CD14-positive monocyte (primary cell): ENCODE results near the gene TPX2. TPM values are rescaled to one million over a fixed set of nuclear protein-coding genes. Genes with fewer than 3 reads are reported as not detected.

Experiments used
- DNase-seq, 3 donors: peaks; one replicate each; pipeline ENCODE4 v3.0.0-alpha.2; 2011 to 2022
- H2AFZ ChIP-seq: 2 replicates; pipeline ENCODE4 v1.6.0; 2012; ENCODE audit warnings: mild to moderate bottlenecking, low read depth, low read length, inconsistent platforms; ENCODE audit not compliant: insufficient read depth, poor library complexity, severe bottlenecking
- H3K27ac ChIP-seq, 2 donors: 1 replicate in 1 of 2; 2 replicates in 1 of 2; pipeline ENCODE4 v1.5.1; 2012 to 2013; ENCODE audit warnings: low read length in 2 of 2, control low read depth in 1 of 2, inconsistent platforms in 1 of 2, low read depth in 1 of 2, mild to moderate bottlenecking in 1 of 2
- H3K27me3 ChIP-seq, 2 donors: one replicate each; pipeline versions ENCODE4 v1.6.0 to v1.6.1; 2011 to 2013; ENCODE audit warnings: low read length in 2 of 2; ENCODE audit not compliant: control insufficient read depth in 2 of 2, insufficient read depth in 2 of 2
- H3K36me3 ChIP-seq, 2 donors: replicated peaks in 1 of 2; 1 replicate in 1 of 2; 2 replicates in 1 of 2; pipeline versions ENCODE4 v1.5.1 to v1.6.1; 2012 to 2013; ENCODE audit warnings: low read length in 2 of 2, control low read depth in 1 of 2, inconsistent platforms in 1 of 2, mild to moderate bottlenecking in 1 of 2; ENCODE audit not compliant: insufficient read depth in 2 of 2, control insufficient read depth in 1 of 2
- H3K4me1 ChIP-seq, 2 donors: 1 replicate in 1 of 2; 2 replicates in 1 of 2; pipeline versions ENCODE4 v1.5.1 to v1.6.1; 2012 to 2013; ENCODE audit warnings: low read length in 2 of 2, control low read depth in 1 of 2, inconsistent platforms in 1 of 2, mild to moderate bottlenecking in 1 of 2, moderate library complexity in 1 of 2; ENCODE audit not compliant: insufficient read depth in 2 of 2, control insufficient read depth in 1 of 2
- H3K4me2 ChIP-seq: replicated peaks from 2 replicates; pipeline ENCODE3; 2012; ENCODE audit warnings: low read length, moderate library complexity, mild to moderate bottlenecking; ENCODE audit not compliant: poor library complexity, severe bottlenecking; ENCODE audit errors: extremely low read depth
- H3K4me3 ChIP-seq, 3 experiments: fragments of 200-600 bp in 1 of 3; sonication (generic) in 1 of 3; replicated peaks in 1 of 3; 1 replicate in 2 of 3; 2 replicates in 1 of 3; pipeline ENCODE4 v1.5.1; 2011 to 2013; ENCODE audit warnings: low read length in 3 of 3, mild to moderate bottlenecking in 3 of 3, control low read depth in 2 of 3, low read depth in 2 of 3, inconsistent platforms in 1 of 3, moderate library complexity in 1 of 3
- H3K79me2 ChIP-seq: 2 replicates; pipeline ENCODE4 v1.6.0; 2012; ENCODE audit warnings: mild to moderate bottlenecking, control low read depth, inconsistent platforms, low read length, moderate library complexity; ENCODE audit not compliant: insufficient read depth
- H3K9ac ChIP-seq: 2 replicates; pipeline ENCODE4 v1.6.0; 2017; ENCODE audit warnings: low read length, mild to moderate bottlenecking; ENCODE audit not compliant: insufficient read depth, poor library complexity, severe bottlenecking
- H3K9me3 ChIP-seq, 2 donors: replicated peaks in 1 of 2; 1 replicate in 1 of 2; 2 replicates in 1 of 2; pipeline versions ENCODE4 v1.5.1 to v1.6.1; 2012 to 2013; ENCODE audit warnings: low read length in 2 of 2, control low read depth in 1 of 2; ENCODE audit not compliant: control insufficient read depth in 1 of 2, insufficient read depth in 1 of 2
- H4K20me1 ChIP-seq: 2 replicates; pipeline ENCODE4 v1.6.0; 2012; ENCODE audit warnings: mild to moderate bottlenecking, low read length, control low read depth, moderate library complexity; ENCODE audit not compliant: insufficient read depth
- H3K27ac Mint-ChIP-seq, 7 donors: one replicate each; pipeline ENCODE4 v1.8.0; 2020; ENCODE audit warnings: mild to moderate bottlenecking in 7 of 7, mixed read lengths in 7 of 7, moderate library complexity in 6 of 7, inconsistent platforms in 2 of 7
- H3K27me3 Mint-ChIP-seq, 3 donors: one replicate each; pipeline ENCODE4 v1.8.0; 2021 to 2022; ENCODE audit warnings: low read depth in 3 of 3, mild to moderate bottlenecking in 3 of 3, mixed read lengths in 3 of 3, moderate library complexity in 3 of 3, inconsistent platforms in 1 of 3
- H3K36me3 Mint-ChIP-seq, 2 donors: one replicate each; pipeline ENCODE4 v1.8.0; 2020; ENCODE audit warnings: mixed read lengths in 2 of 2, inconsistent platforms in 1 of 2, mild to moderate bottlenecking in 1 of 2
- H3K4me1 Mint-ChIP-seq: one replicate; pipeline ENCODE4 v1.8.0; 2020; ENCODE audit warnings: mild to moderate bottlenecking, mixed read lengths
- H3K4me3 Mint-ChIP-seq, 2 donors: one replicate each; pipeline ENCODE4 v1.8.0; 2020; ENCODE audit warnings: mild to moderate bottlenecking in 2 of 2, mixed read lengths in 2 of 2, moderate library complexity in 1 of 2
- H3K9me3 Mint-ChIP-seq, 7 donors: one replicate each; pipeline ENCODE4 v1.8.0; 2020 to 2022; ENCODE audit warnings: mixed read lengths in 7 of 7, mild to moderate bottlenecking in 6 of 7, moderate library complexity in 6 of 7, inconsistent platforms in 2 of 7
- CTCF ChIP-seq: fragments of 200-600 bp; IDR thresholded peaks from one replicate; pipeline ENCODE4 v1.8.0; 2022; ENCODE audit warnings: antibody characterized with exemption, mild to moderate bottlenecking
- WGBS: methylation state at CpG from one replicate; pipeline ENCODE4 v1.1.5; 2013; ENCODE audit warnings: missing lambda C conversion rate; ENCODE audit not compliant: insufficient coverage; 5-methylcytosine and 5-hydroxymethylcytosine counted together
- intact Hi-C, 2 donors: fragments of 100-400 bp; cut with micrococcal nuclease; formaldehyde crosslinking; loops; one replicate each; pipeline versions ENCODE4 v1.15.0 to v1.15.1; 2023
- polyA plus RNA-seq, 3 donors: library from polyadenylated mRNA; depleted of rRNA in 1 of 3; unstranded in 2 of 3; stranded (reverse) in 1 of 3; fragments of 300-500 nt in 2 of 3; fragments of >200 nt in 1 of 3; fragmentation: Illumina TruSeq in 2 of 3; gene quantifications; 1 replicate in 2 of 3; 2 replicates in 1 of 3; pipeline ENCODE4 v1.2.3, GENCODE V29; 2012 to 2021

TPX2 gene
- polyA plus RNA-seq, 3 donors, result 0.06 TPM; not detected in 2

DNA sequence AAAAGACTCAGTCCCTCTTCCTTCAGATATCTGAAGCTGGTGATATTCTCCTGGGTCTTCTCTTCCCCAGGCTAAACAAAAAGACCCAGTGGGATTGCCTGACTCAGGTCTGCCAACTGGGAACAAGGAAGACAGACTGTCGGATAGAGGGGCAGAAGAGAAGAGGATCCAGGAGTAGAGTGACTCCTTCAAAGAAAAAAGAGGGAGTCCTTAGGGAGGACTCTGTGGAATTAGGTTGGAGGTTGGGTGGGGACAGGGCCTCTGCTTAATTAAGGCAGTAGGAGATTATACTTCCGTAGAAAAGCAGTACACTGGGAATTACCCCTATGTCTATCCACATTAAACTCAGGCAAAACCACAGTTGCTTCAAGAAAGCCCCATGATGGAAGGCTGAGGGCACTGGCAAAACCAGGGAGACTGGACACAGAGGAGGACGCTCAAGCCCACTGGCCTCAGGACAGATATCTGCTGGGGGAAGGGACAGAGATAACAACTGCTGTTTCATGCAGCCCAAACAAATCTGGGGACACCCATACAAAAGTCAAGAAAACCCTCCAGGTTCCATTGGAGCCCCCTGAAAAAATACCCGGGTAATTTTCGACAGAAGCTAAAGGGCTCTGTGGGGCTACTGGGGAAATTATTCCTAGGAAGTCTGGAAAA is 22.1 kb upstream of the TPX2 start:
- H3K27ac ChIP-seq, result no peak overlapping the region
- Mint-ChIP-seq H3K27me3 (peaks cover 0 to 3% (median 3%) of the 10 kb centered on the region in 3 donors), H3K4me3 (no peak overlapping the region), H3K36me3 (peaks cover 82 to 88% of the 10 kb centered on the region in 2 donors), H3K27ac (peak overlapping the region in 3 of 7 donors; percentile 9 to 42 (median 12)), H3K4me1 (peaks cover 65% of the 10 kb centered on the region), H3K9me3 (no peaks in the 10 kb centered on the region)
- intact Hi-C loops, result loop anchor here in 1 of 2 donors (10.0 kb wide), 1 partner anchor 192 kb away; no protein-coding TSS in a partner anchor
- H2AFZ ChIP-seq, result no peak overlapping the region
- TF ChIP-seq CTCF, result no peak
- H3K4me3 ChIP-seq, result no peak overlapping the region
- H3K36me3 ChIP-seq, result peaks cover 64 to 97% of the 10 kb centered on the region in 2 donors
- H4K20me1 ChIP-seq, result peaks cover 91% of the 10 kb centered on the region
- H3K4me2 ChIP-seq, result no peak overlapping the region
- peaks cover 78% of the 10 kb centered on the region for H3K79me2 ChIP-seq
- no peaks in the 10 kb centered on the region for H3K9me3 ChIP-seq
- H3K4me1 ChIP-seq, result peaks cover 28 to 38% of the 10 kb centered on the region in 2 donors
- 100% methylated on average over 2 of the region's 5 CpGs for WGBS
- DNase-seq, result no peak
- no peaks in the 10 kb centered on the region for H3K27me3 ChIP-seq
- peak overlapping the region; percentile 23 for H3K9ac ChIP-seq

DNA sequence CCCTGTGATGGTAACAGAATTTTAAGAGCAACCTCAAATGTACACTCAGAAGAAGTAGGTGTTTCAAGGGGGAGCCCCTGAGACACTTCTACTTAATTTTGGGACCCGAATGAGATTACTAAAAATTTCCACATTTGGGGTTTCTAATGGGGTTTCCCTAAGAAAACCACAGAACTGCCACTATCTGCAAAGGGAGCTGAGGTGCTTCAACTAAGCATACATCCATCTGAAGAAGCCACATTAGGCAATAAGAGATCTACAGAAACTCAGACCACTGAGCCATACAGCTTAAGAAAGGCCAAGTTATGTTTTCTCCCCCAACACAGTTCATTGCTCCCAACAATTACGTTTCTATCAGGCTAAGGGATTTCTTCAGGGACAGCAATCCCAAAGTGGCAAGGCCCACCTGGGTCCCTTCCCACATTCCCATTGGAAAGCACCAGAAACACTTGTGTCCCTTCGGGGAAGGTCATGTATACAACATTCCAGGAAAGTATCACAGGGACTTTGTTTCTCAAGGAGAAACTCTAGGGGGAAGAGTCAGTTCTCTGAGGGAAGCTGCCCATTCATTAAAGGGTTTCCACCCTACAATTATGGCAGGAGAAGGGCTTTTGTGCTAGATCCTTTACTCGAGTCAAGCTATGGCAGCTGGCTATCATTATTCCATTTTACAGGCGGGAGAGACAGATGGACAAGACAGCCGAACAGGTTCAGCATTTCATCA is 21.4 kb upstream of the TPX2 start:
- H3K9me3 Mint-ChIP-seq, result no peaks in the 10 kb centered on the region
- peak overlapping the region in 2 of 7 donors; percentile 15 to 40 for H3K27ac Mint-ChIP-seq
- no peak overlapping the region for H3K4me3 Mint-ChIP-seq
- H3K36me3 Mint-ChIP-seq, result peaks cover 78 to 87% of the 10 kb centered on the region in 2 donors
- intact Hi-C loops, result loop anchor here in 1 of 2 donors (10.0 kb wide), 1 partner anchor 193 kb away; no protein-coding TSS in a partner anchor
- H3K4me1 Mint-ChIP-seq, result peaks cover 68% of the 10 kb centered on the region
- Histone ChIP-seq H3K27me3 (no peaks in the 10 kb centered on the region), H3K36me3 (peaks cover 61 to 90% of the 10 kb centered on the region in 2 donors), H3K9me3 (no peaks in the 10 kb centered on the region), H3K9ac (no peak overlapping the region), H3K4me1 (peaks cover 31 to 41% of the 10 kb centered on the region in 2 donors), H3K79me2 (peaks cover 80% of the 10 kb centered on the region), H3K4me2 (no peak overlapping the region), H4K20me1 (peaks cover 84% of the 10 kb centered on the region), H3K4me3 (no peak overlapping the region), H2AFZ (no peak overlapping the region), H3K27ac (no peak overlapping the region)
- H3K27me3 Mint-ChIP-seq, result peaks cover 0 to 3% (median 3%) of the 10 kb centered on the region in 3 donors
- DNase-seq, result peak in 1 of 3 donors; percentile 28
- TF ChIP-seq CTCF, result no peak
- WGBS, result 74% methylated on average over 5 of the region's 6 CpGs
